ENCODE measurements around the gene GDE1.

Gene GDE1

GRCh38 chr16:19460397-19460796 is 61.5 kb downstream of the GDE1 start:
- TF ChIP-seq CSDC2 (CRISPR knock-in tag; IDR thresholded peaks at IDR 0.05) (no peak), RARB (CRISPR knock-in tag; IDR thresholded peaks at IDR 0.05) (no peak), TSHZ2 (CRISPR knock-in tag; IDR thresholded peaks at IDR 0.05) (no peak), SNAI2 (CRISPR knock-in tag; IDR thresholded peaks at IDR 0.05) (no peak), ARNTL (CRISPR knock-in tag; IDR thresholded peaks at IDR 0.05; ENCODE audit: borderline replicate concordance, low read depth) (no peak), TOX (CRISPR knock-in tag; IDR thresholded peaks at IDR 0.05; ENCODE audit: borderline replicate concordance) (no peak), ZNF8 (CRISPR knock-in tag; IDR thresholded peaks at IDR 0.05) (no peak), ISL1 (CRISPR knock-in tag; IDR thresholded peaks at IDR 0.05) (no peak), OSR1 (CRISPR knock-in tag; IDR thresholded peaks at IDR 0.05) (no peak), ZC3H10 (CRISPR knock-in tag; IDR thresholded peaks at IDR 0.05) (no peak)
- TF ChIP-seq, protein P1, sequence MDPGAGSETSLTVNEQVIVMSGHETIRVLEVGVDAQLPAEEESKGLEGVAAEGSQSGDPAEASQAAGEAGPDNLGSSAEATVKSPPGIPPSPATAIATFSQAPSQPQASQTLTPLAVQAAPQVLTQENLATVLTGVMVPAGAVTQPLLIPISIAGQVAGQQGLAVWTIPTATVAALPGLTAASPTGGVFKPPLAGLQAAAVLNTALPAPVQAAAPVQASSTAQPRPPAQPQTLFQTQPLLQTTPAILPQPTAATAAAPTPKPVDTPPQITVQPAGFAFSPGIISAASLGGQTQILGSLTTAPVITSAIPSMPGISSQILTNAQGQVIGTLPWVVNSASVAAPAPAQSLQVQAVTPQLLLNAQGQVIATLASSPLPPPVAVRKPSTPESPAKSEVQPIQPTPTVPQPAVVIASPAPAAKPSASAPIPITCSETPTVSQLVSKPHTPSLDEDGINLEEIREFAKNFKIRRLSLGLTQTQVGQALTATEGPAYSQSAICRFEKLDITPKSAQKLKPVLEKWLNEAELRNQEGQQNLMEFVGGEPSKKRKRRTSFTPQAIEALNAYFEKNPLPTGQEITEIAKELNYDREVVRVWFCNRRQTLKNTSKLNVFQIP (CRISPR knock-in tag; IDR thresholded peaks at IDR 0.05; ENCODE audit: borderline replicate concordance, low read depth) = no peak
- no peak for ATAC-seq

DNA sequence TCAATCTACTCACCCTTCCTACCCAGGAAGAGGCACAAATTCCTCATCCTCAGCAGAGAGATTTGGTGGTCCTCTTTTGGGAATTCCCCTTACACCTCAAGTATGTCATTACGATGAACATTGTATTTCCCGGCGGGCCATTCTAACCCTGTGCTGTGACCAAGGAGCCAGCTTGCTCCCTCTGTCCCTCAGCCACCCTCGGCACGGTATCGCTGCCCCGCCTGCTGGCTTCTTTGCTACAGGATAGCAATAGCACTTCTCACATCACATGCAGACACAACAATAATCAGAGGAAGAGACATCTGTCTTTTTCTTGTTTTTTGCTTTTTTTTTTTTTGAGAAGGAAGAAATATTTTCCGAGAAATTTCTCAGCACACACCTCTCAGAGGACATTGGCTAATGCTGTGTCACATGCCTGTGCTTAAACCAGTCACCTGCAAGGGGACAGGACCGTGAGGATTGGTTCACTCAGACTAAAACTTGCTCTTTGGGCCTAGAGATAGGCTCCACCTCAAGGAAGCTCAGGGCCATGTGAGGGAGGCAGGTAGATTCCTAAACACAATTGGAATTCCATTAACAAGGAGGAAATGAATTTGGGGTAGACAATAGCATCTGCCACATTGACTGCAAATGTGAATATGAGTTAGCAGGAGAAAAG is 63.0 kb downstream of the GDE1 start:
- no peak for ATAC-seq
- no peak for TF ChIP-seq ARNTL (CRISPR knock-in tag; IDR thresholded peaks at IDR 0.05; ENCODE audit: borderline replicate concordance, low read depth)
- no peak for TF ChIP-seq GLIS3 (CRISPR knock-in tag; IDR thresholded peaks at IDR 0.05)
- no peak for TF ChIP-seq SNAI2 (CRISPR knock-in tag; IDR thresholded peaks at IDR 0.05)
- TF ChIP-seq TCF4 (CRISPR knock-in tag; IDR thresholded peaks at IDR 0.05; ENCODE audit: borderline replicate concordance) = no peak
- TF ChIP-seq, protein P1 (CRISPR knock-in tag; IDR thresholded peaks at IDR 0.05; ENCODE audit: borderline replicate concordance, low read depth) = no peak
- no peak for TF ChIP-seq ZNF70 (CRISPR knock-in tag; IDR thresholded peaks at IDR 0.05)
- TF ChIP-seq PPARA (CRISPR knock-in tag; IDR thresholded peaks at IDR 0.05; ENCODE audit: borderline replicate concordance) = no peak
- no peak for TF ChIP-seq PATZ1 (CRISPR knock-in tag; IDR thresholded peaks at IDR 0.05; ENCODE audit: borderline replicate concordance)

All from SK-N-SH treated with all-trans-retinoic acid at 6 μM for 48 hours (cell line).